SK-N-SH (cell line): ENCODE results near the gene SLC14A1. TPM values are rescaled to one million over a fixed set of nuclear protein-coding genes. Genes with fewer than 3 reads are reported as not detected.

Source experiments
- CTCF ChIA-PET: fragments of 300-600, 350-600 bp; formaldehyde crosslinking; extraction: SDS; loops from one replicate; lab custom pipeline; 2021; lab: Yijun Ruan, JAX
- POLR2A ChIA-PET: fragments of 350-600 bp; sonication (Branson Sonifier 250); formaldehyde crosslinking; extraction: SDS; loops from one replicate; lab custom pipeline; 2020; ENCODE audit warnings: antibody characterized with exemption, inconsistent platforms; lab: Yijun Ruan, JAX
- DNase-seq: peaks from one replicate; pipeline ENCODE4 v3.0.0; 2012
- H2AFZ ChIP-seq: fragments of 200-600 bp; sonication (generic); 2 replicates; pipeline ENCODE4 v1.8.1; 2016; ENCODE audit warnings: antibody characterized with exemption, mild to moderate bottlenecking, low read depth
- H3F3A ChIP-seq: fragments of 200-600 bp; sonication (generic); replicated peaks from 2 replicates; pipeline ENCODE3; 2016; ENCODE audit warnings: antibody characterized with exemption, mild to moderate bottlenecking; ENCODE audit not compliant: insufficient read depth
- H3K27ac ChIP-seq, 2 experiments: fragments of 200-500 bp in 1 of 2; fragments of 200-600 bp in 1 of 2; sonication (Bioruptor generic) in 1 of 2; sonication (generic), shearing (Covaris generic) in 1 of 2; 2 replicates each; pipeline versions ENCODE4 v1.5.1 to v1.6.1; 2014 to 2016; ENCODE audit warnings: low read depth in 2 of 2, inconsistent platforms in 1 of 2, low read length in 1 of 2, mild to moderate bottlenecking in 1 of 2, mixed read lengths in 1 of 2
- H3K27me3 ChIP-seq: fragments of 200-600 bp; sonication (generic), shearing (Covaris generic); 2 replicates; pipeline ENCODE4 v1.6.1; 2016; ENCODE audit warnings: mixed run types; ENCODE audit not compliant: insufficient read depth
- H3K36me3 ChIP-seq, 2 experiments: fragments of 200-500 bp in 1 of 2; fragments of 200-600 bp in 1 of 2; sonication (Bioruptor generic) in 1 of 2; sonication (generic) in 1 of 2; replicated peaks in 1 of 2; 2 replicates each; pipeline versions ENCODE3 to v1.5.1; 2014 to 2016; ENCODE audit warnings: low read length in 1 of 2, mild to moderate bottlenecking in 1 of 2; ENCODE audit not compliant: insufficient read depth in 2 of 2, control insufficient read depth in 1 of 2
- H3K4me1 ChIP-seq, 2 experiments: fragments of 200-500 bp in 1 of 2; fragments of 200-600 bp in 1 of 2; sonication (Bioruptor generic) in 1 of 2; sonication (generic), shearing (Covaris generic) in 1 of 2; 2 replicates each; pipeline versions ENCODE4 v1.5.1 to v1.6.1; 2014 to 2016; ENCODE audit warnings: low read depth in 1 of 2, low read length in 1 of 2, mixed run types in 1 of 2; ENCODE audit not compliant: insufficient read depth in 2 of 2, control insufficient read depth in 1 of 2
- H3K4me2 ChIP-seq: fragments of 200-600 bp; sonication (generic), shearing (Covaris generic); 2 replicates; pipeline ENCODE4 v1.6.1; 2017; ENCODE audit warnings: mixed run types
- H3K4me3 ChIP-seq, 2 experiments: fragments of 200-500 bp in 1 of 2; fragments of 200-600 bp in 1 of 2; sonication (Bioruptor generic) in 1 of 2; sonication (generic), shearing (Covaris generic) in 1 of 2; 2 replicates each; pipeline versions ENCODE4 v1.5.1 to v1.8.1; 2014 to 2016; ENCODE audit warnings: low read depth in 2 of 2, inconsistent platforms in 1 of 2, low read length in 1 of 2, mild to moderate bottlenecking in 1 of 2, mixed read lengths in 1 of 2, moderate library complexity in 1 of 2
- H3K79me2 ChIP-seq: fragments of 200-600 bp; sonication (generic); 2 replicates; pipeline ENCODE4 v1.8.1; 2017; ENCODE audit warnings: mild to moderate bottlenecking; ENCODE audit not compliant: insufficient read depth
- H3K9ac ChIP-seq: fragments of 200-600 bp; sonication (generic); 2 replicates; pipeline ENCODE4 v1.6.1; 2017; ENCODE audit warnings: mixed run types
- H3K9me2 ChIP-seq: fragments of 200-600 bp; sonication (generic); 2 replicates; pipeline ENCODE4 v1.6.1; 2017; ENCODE audit warnings: mixed run types
- H3K9me3 ChIP-seq: fragments of 200-600 bp; sonication (generic); 2 replicates; pipeline ENCODE4 v1.6.1; 2017; ENCODE audit warnings: mixed run types, mild to moderate bottlenecking, moderate library complexity
- H4K20me1 ChIP-seq: fragments of 200-600 bp; sonication (generic); 2 replicates; pipeline ENCODE4 v1.6.1; 2017; ENCODE audit warnings: mild to moderate bottlenecking, mixed run types; ENCODE audit not compliant: insufficient read depth
- CHD2 ChIP-seq: fragments of 150-350 bp; IDR thresholded peaks from 2 replicates; pipeline ENCODE4 v1.6.1; 2018; ENCODE audit warnings: low read length; ENCODE audit not compliant: partially characterized antibody
- ELF1 ChIP-seq: IDR thresholded peaks from 2 replicates; pipeline ENCODE4 v1.4.0; 2012
- FOXJ3 ChIP-seq: sonication (generic); formaldehyde crosslinking; IDR thresholded peaks from 2 replicates; pipeline ENCODE4 v1.5.1; 2020; ENCODE audit warnings: mild to moderate bottlenecking, missing genetic modification reagents
- FOXM1 ChIP-seq: IDR thresholded peaks from 2 replicates; pipeline ENCODE4 v1.4.0; 2012; ENCODE audit warnings: low read depth, mild to moderate bottlenecking
- GABPA ChIP-seq: IDR thresholded peaks from 2 replicates; pipeline ENCODE4 v1.4.0; 2012; ENCODE audit warnings: low read depth, mild to moderate bottlenecking
- GATA2 ChIP-seq: sonication (generic); formaldehyde crosslinking; IDR thresholded peaks from 2 replicates; pipeline ENCODE4 v1.5.0; 2020; ENCODE audit warnings: mild to moderate bottlenecking, missing genetic modification reagents
- IRF3 ChIP-seq: fragments of 150-350 bp; IDR thresholded peaks from 2 replicates; pipeline ENCODE4 v1.6.1; 2016; ENCODE audit warnings: mild to moderate bottlenecking, low read depth, low read length
- JUND ChIP-seq: IDR thresholded peaks from 2 replicates; pipeline ENCODE4 v1.4.0; 2012
- MAX ChIP-seq: IDR thresholded peaks from 2 replicates; pipeline ENCODE4 v1.4.0; 2012; ENCODE audit warnings: low read depth
- MEF2A ChIP-seq: IDR thresholded peaks from 2 replicates; pipeline ENCODE4 v1.4.0; 2012; ENCODE audit warnings: low read depth, borderline replicate concordance
- NFIC ChIP-seq: IDR thresholded peaks from 2 replicates; pipeline ENCODE4 v1.4.0; 2012; ENCODE audit warnings: borderline replicate concordance
- NRF1 ChIP-seq: IDR thresholded peaks from 2 replicates; pipeline ENCODE4 v1.6.1; 2012; ENCODE audit warnings: low read depth, mild to moderate bottlenecking, low read length
- RAD21 ChIP-seq: IDR thresholded peaks from 2 replicates; pipeline ENCODE4 v1.6.1; 2012; ENCODE audit warnings: mild to moderate bottlenecking, low read length
- RCOR1 ChIP-seq: fragments of 150-350 bp; IDR thresholded peaks from 2 replicates; pipeline ENCODE4 v1.6.1; 2017; ENCODE audit warnings: antibody characterized with exemption, low read length
- REST ChIP-seq: IDR thresholded peaks from 2 replicates; pipeline ENCODE4 v1.6.1; 2012; ENCODE audit warnings: mild to moderate bottlenecking, low read depth, low read length, moderate library complexity
- RFX5 ChIP-seq: IDR thresholded peaks from 2 replicates; pipeline ENCODE4 v1.6.1; 2012; ENCODE audit warnings: mild to moderate bottlenecking, improper control_type of control experiment, low read length
- RXRA ChIP-seq: IDR thresholded peaks from 2 replicates; pipeline ENCODE4 v1.4.0; 2012; ENCODE audit warnings: low read depth, mild to moderate bottlenecking, borderline replicate concordance
- SMC3 ChIP-seq: IDR thresholded peaks from 2 replicates; pipeline ENCODE4 v1.6.1; 2012; ENCODE audit warnings: low read depth, low read length, improper control_type of control experiment
- USF1 ChIP-seq: IDR thresholded peaks from 2 replicates; pipeline ENCODE4 v1.4.0; 2012; ENCODE audit warnings: low read depth, borderline replicate concordance
- WGBS: methylation state at CpG from one replicate; pipeline ENCODE4 v1.1.6; 2017; ENCODE audit warnings: low lambda C conversion rate; 5-methylcytosine and 5-hydroxymethylcytosine counted together
- polyA plus RNA-seq, 3 experiments: library from polyadenylated mRNA; depleted of rRNA; stranded (reverse); fragments of >200 nt; gene quantifications; 2 replicates each; pipeline ENCODE4 v1.2.3, GENCODE V29; 2012
- TF ChIP-seq, protein P1 (sequence below): fragments of 200-600 bp; sonication (generic); IDR thresholded peaks from 2 replicates; pipeline ENCODE4 v1.6.1; 2017; ENCODE audit warnings: antibody characterized with exemption, mild to moderate bottlenecking, moderate library complexity

Gene SLC14A1
- polyA plus RNA-seq, 1 of the 3 experiments (the other 2 are of a cell fraction) = 2.4 TPM

GRCh38 chr18:45725336-45725735 lies 1.4 kb downstream of the SLC14A1 start:
- H3K27ac ChIP-seq = no peak overlapping the region
- no peaks in the 10 kb centered on the region for H3K27me3 ChIP-seq
- H3K79me2 ChIP-seq = no peaks in the 10 kb centered on the region
- H4K20me1 ChIP-seq = no peaks in the 10 kb centered on the region
- H3K9me2 ChIP-seq = no peaks in the 10 kb centered on the region
- H3F3A ChIP-seq = peaks cover 9% of the 10 kb centered on the region
- TF ChIP-seq SMC3 = no peak
- no peak for TF ChIP-seq RCOR1
- no peak for TF ChIP-seq IRF3
- H3K9ac ChIP-seq = peak overlapping the region; percentile 9; the same call in 1 of the 2 replicates
- DNase-seq = no peak
- 81% methylated on average over 4 of the region's 4 CpGs for WGBS
- ChIA-PET CTCF (interaction anchor here (1.1 to 7.9 kb wide), 7 partner anchors 13 to 348 kb away, joined by 3 to 73 read pairs (median 6); no protein-coding TSS in a partner anchor), POLR2A (no interaction called here)
- no peaks in the 10 kb centered on the region for H3K36me3 ChIP-seq
- H3K9me3 ChIP-seq = no peaks in the 10 kb centered on the region
- H3K4me2 ChIP-seq = peak overlapping the region; percentile 73
- H2AFZ ChIP-seq = no peak overlapping the region
- peaks cover 6 to 32% of the 10 kb centered on the region in 2 experiments for H3K4me1 ChIP-seq
- H3K4me3 ChIP-seq = peak overlapping the region in 1 of 2 experiments; percentile 57; a peak in 2 of 4 replicates

DNA sequence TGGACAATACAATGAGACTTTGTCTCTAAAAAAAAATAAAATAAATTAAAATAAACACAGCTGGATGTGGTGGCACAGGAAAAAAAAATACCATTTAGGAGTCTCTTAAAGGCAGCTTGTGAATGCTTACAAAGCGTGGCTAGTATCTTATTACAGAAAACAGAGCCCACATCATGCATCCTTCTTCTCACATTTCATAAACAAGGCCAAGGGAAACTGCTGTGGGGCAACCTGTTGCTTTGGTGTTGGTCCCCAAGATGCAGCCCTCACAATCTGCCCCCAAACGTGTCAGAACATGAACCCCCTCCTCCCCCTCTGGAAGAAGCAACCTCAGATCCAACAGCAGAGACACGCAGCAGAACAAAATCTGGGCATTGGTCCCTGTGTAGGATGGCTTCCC lies 2.6 kb downstream of the SLC14A1 start:
- CTCF ChIA-PET = interaction anchor here (0.6 to 6.1 kb wide), 4 partner anchors 112 to 184 kb away, joined by 3 to 29 read pairs (median 4); no protein-coding TSS in a partner anchor
- H3K79me2 ChIP-seq = no peaks in the 10 kb centered on the region
- POLR2A ChIA-PET = no interaction called here
- peak overlapping the region; percentile 34 for H3K4me2 ChIP-seq
- WGBS = 82% methylated on average over 3 of the region's 3 CpGs
- no peaks in the 10 kb centered on the region for H3K9me3 ChIP-seq
- H2AFZ ChIP-seq = no peak overlapping the region
- peaks cover 6 to 32% of the 10 kb centered on the region in 2 experiments for H3K4me1 ChIP-seq
- TF ChIP-seq JUND (no peak), NFIC (no peak), FOXM1 (no peak), USF1 (no peak), FOXJ3 (CRISPR knock-in tag) (no peak), REST (no peak), RXRA (no peak), ELF1 (no peak), IRF3 (no peak), RFX5 (no peak), RAD21 (no peak), CHD2 (no peak), RCOR1 (no peak), SMC3 (no peak), MEF2A (no peak), GABPA (no peak), GATA2 (CRISPR knock-in tag) (no peak), MAX (no peak), NRF1 (no peak)
- TF ChIP-seq, protein P1, sequence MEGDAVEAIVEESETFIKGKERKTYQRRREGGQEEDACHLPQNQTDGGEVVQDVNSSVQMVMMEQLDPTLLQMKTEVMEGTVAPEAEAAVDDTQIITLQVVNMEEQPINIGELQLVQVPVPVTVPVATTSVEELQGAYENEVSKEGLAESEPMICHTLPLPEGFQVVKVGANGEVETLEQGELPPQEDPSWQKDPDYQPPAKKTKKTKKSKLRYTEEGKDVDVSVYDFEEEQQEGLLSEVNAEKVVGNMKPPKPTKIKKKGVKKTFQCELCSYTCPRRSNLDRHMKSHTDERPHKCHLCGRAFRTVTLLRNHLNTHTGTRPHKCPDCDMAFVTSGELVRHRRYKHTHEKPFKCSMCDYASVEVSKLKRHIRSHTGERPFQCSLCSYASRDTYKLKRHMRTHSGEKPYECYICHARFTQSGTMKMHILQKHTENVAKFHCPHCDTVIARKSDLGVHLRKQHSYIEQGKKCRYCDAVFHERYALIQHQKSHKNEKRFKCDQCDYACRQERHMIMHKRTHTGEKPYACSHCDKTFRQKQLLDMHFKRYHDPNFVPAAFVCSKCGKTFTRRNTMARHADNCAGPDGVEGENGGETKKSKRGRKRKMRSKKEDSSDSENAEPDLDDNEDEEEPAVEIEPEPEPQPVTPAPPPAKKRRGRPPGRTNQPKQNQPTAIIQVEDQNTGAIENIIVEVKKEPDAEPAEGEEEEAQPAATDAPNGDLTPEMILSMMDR = no peak
- no peaks in the 10 kb centered on the region for H4K20me1 ChIP-seq
- no peak overlapping the region for H3K9ac ChIP-seq
- H3F3A ChIP-seq = peaks cover 5% of the 10 kb centered on the region
- no peaks in the 10 kb centered on the region for H3K27me3 ChIP-seq
- no peaks in the 10 kb centered on the region for H3K9me2 ChIP-seq
- DNase-seq = no peak
- H3K4me3 ChIP-seq = 0 out of 4 replicates have a peak overlapping the region, but pooled peaks of 1 of the 2 experiments have one; percentile 18
- H3K27ac ChIP-seq = no peak overlapping the region
- H3K36me3 ChIP-seq = no peaks in the 10 kb centered on the region
